GM19397 (cell line): ENCODE measurements around the gene CLEC2L.
A peak's percentile ranks its signal among the peaks of the same experiment; 100 is the strongest.

ENCODE experiments used
- ATAC-seq: cut with Tn5 transposase; IDR thresholded peaks from one replicate; pipeline ENCODE4 v1.9.1; 2021; ENCODE audit warnings: mild to moderate bottlenecking, moderate library complexity; ENCODE audit not compliant: unreplicated experiment

CLEC2L gene

GRCh38 chr7:139523199-139523941, at the start of gene CLEC2L:
Gene CLEC2L (plus strand): TSS chr7:139523685. CDS start chr7:139523928, 243 bp downstream.
- no peak for ATAC-seq

GRCh38 chr7:139476139-139476538, 47.3 kb upstream of the CLEC2L start:
- no peak for ATAC-seq

- ATAC-seq, result no peak
These were observed 46.6 kb upstream of the CLEC2L start for GRCh38 chr7:139476891-139477290.

- ATAC-seq, result no peak
These were observed 43.9 kb upstream of the CLEC2L start for GRCh38 chr7:139479620-139480019.

GRCh38 chr7:139481364-139481763, 42.1 kb upstream of the CLEC2L start:
- no peak for ATAC-seq

GRCh38 chr7:139482122-139482521, 41.4 kb upstream of the CLEC2L start:
- no peak for ATAC-seq

GRCh38 chr7:139482662-139483466, 40.6 kb upstream of the CLEC2L start:
- ATAC-seq, result peak; percentile 31

- ATAC-seq, result no peak
These were observed 36.0 kb upstream of the CLEC2L start for GRCh38 chr7:139487366-139488080.

- ATAC-seq, result no peak
These were observed 34.7 kb upstream of the CLEC2L start for GRCh38 chr7:139488810-139489209.

- no peak for ATAC-seq
These were observed 33.4 kb upstream of the CLEC2L start for GRCh38 chr7:139490130-139490529.

- ATAC-seq, result no peak
These were observed 31.2 kb upstream of the CLEC2L start for GRCh38 chr7:139492293-139492692.

- peak; percentile 76 for ATAC-seq
These were observed 28.5 kb upstream of the CLEC2L start for GRCh38 chr7:139494835-139495579.

GRCh38 chr7:139495580-139496125, 27.8 kb upstream of the CLEC2L start:
- peak; percentile 4 for ATAC-seq

- no peak for ATAC-seq
These were observed 27.0 kb upstream of the CLEC2L start for GRCh38 chr7:139496528-139496927.

GRCh38 chr7:139500770-139501138, 22.7 kb upstream of the CLEC2L start:
- ATAC-seq, result no peak

- ATAC-seq, result no peak
These were observed 21.3 kb upstream of the CLEC2L start for GRCh38 chr7:139502226-139502625.

- ATAC-seq, result no peak
These were observed 17.9 kb upstream of the CLEC2L start for GRCh38 chr7:139505563-139505962.

GRCh38 chr7:139509535-139509934, 13.9 kb upstream of the CLEC2L start:
- ATAC-seq, result no peak

- ATAC-seq, result no peak
These were observed 12.2 kb upstream of the CLEC2L start for GRCh38 chr7:139511315-139511714.

GRCh38 chr7:139515266-139515665, 8.2 kb upstream of the CLEC2L start:
- no peak for ATAC-seq

- no peak for ATAC-seq
These were observed 2.0 kb upstream of the CLEC2L start for GRCh38 chr7:139521439-139521838.
